ENCODE measurements around the gene LINGO1.

LINGO1 gene

DNA sequence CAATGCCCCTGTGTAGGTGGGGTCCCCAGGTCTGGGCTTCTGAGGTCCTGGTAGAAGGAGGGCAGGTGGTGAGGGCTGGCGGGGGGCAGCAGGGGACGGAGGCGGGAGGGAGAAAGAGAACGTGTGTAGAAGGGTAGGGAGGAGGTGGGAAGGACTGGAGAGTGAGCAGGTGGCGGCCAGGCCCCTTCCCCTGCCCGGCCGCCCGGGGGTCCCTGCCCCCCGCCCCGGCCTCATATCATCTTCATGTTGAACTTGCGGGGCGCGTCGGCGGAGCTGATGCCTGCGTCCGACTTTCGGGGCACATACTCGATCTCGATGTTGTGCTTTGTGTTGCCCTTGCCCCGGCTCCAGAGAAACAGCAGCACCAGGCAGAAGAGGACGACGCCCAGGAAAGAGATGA, 18.9 kb downstream of the LINGO1 start:
- Histone ChIP-seq H3K9me3 (ENCODE audit: control insufficient read depth in 2 of 2, low read length in 2 of 2) (no peaks in the 10 kb centered on the region), H3K4me3 (ENCODE audit: low read length in 2 of 2) (no peak overlapping the region), H3K9ac (ENCODE audit: low read length in 2 of 2) (no peak overlapping the region), H3K36me3 (ENCODE audit: control insufficient read depth in 2 of 2, insufficient read depth in 2 of 2, low read length in 2 of 2) (no peaks in the 10 kb centered on the region), H3K4me1 (ENCODE audit: control insufficient read depth, insufficient read depth, low read length) (no peaks in the 10 kb centered on the region), H3K27me3 (ENCODE audit: control insufficient read depth in 1 of 2, insufficient read depth in 2 of 2, low read length in 2 of 2) (peaks cover 0 to 3% of the 10 kb centered on the region in 2 donors), H3K27ac (ENCODE audit: low read length) (no peak overlapping the region)

GRCh38 chr15:77612958-77613601, 19.6 kb downstream of the LINGO1 start:
- Histone ChIP-seq H3K27ac (ENCODE audit: low read length) (no peak overlapping the region), H3K36me3 (ENCODE audit: control insufficient read depth in 2 of 2, insufficient read depth in 2 of 2, low read length in 2 of 2) (no peaks in the 10 kb centered on the region), H3K27me3 (ENCODE audit: control insufficient read depth in 1 of 2, insufficient read depth in 2 of 2, low read length in 2 of 2) (peaks cover 0 to 3% of the 10 kb centered on the region in 2 donors), H3K4me1 (ENCODE audit: control insufficient read depth, insufficient read depth, low read length) (no peaks in the 10 kb centered on the region), H3K9me3 (ENCODE audit: control insufficient read depth in 2 of 2, low read length in 2 of 2) (no peaks in the 10 kb centered on the region), H3K4me3 (ENCODE audit: low read length in 2 of 2) (no peak overlapping the region), H3K9ac (ENCODE audit: low read length in 2 of 2) (no peak overlapping the region)

DNA sequence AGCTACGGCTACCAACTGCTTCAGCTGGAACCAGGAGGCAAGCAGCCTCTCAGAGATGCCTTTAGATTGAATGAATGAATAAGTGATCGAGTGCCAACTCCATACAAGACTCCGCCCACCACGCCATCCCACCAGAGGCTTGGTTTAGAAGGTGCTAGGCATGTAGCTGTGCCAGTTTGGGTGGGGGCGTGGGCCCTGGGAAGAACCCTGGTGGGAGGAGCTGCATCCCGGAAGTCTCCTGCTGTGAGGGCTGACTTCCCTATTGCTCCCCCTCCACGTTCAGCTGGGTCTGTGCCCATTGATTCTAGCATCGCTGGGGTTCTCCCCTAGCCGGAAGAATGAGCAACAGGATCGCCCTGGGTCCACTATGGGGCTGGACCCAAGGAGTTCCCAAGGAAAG, 20.9 kb downstream of the LINGO1 start:
- no peak overlapping the region for H3K9ac ChIP-seq (ENCODE audit: low read length in 2 of 2)
- H3K9me3 ChIP-seq (ENCODE audit: control insufficient read depth in 2 of 2, low read length in 2 of 2): no peaks in the 10 kb centered on the region
- H3K4me3 ChIP-seq (ENCODE audit: low read length in 2 of 2): no peak overlapping the region
- H3K27me3 ChIP-seq (ENCODE audit: control insufficient read depth in 1 of 2, insufficient read depth in 2 of 2, low read length in 2 of 2): peaks cover 0 to 3% of the 10 kb centered on the region in 2 donors
- peaks cover 4% of the 10 kb centered on the region for H3K4me1 ChIP-seq (ENCODE audit: control insufficient read depth, insufficient read depth, low read length)
- H3K36me3 ChIP-seq (ENCODE audit: control insufficient read depth in 2 of 2, insufficient read depth in 2 of 2, low read length in 2 of 2): no peaks in the 10 kb centered on the region
- H3K27ac ChIP-seq (ENCODE audit: low read length): no peak overlapping the region

DNA sequence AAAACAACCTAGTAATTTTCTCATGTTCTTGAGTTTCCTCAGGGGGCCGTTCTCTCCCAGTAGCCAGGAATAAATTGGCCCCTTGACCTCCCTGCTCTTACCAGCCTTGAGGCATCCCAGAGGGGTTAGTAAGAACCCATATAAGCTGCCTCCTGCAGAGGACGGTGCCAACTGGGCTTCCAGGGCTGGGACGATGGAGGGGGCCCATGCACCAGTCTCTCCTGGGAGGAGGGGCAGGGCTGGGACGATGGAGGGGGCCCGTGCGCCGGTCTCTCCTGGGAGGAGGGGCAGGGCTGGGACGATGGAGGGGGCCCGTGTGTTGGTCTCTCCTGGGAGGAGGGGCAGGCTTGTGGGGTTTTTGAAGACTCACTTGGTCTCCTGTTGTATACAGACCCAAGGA, 22.0 kb downstream of the LINGO1 start:
- Histone ChIP-seq H3K9ac (ENCODE audit: low read length in 2 of 2) (no peak overlapping the region), H3K9me3 (ENCODE audit: control insufficient read depth in 2 of 2, low read length in 2 of 2) (no peaks in the 10 kb centered on the region), H3K27ac (ENCODE audit: low read length) (no peak overlapping the region), H3K4me3 (ENCODE audit: low read length in 2 of 2) (no peak overlapping the region), H3K4me1 (ENCODE audit: control insufficient read depth, insufficient read depth, low read length) (peaks cover 6% of the 10 kb centered on the region), H3K27me3 (ENCODE audit: control insufficient read depth in 1 of 2, insufficient read depth in 2 of 2, low read length in 2 of 2) (peaks cover 0 to 3% of the 10 kb centered on the region in 2 donors), H3K36me3 (ENCODE audit: control insufficient read depth in 2 of 2, insufficient read depth in 2 of 2, low read length in 2 of 2) (no peaks in the 10 kb centered on the region)

- Histone ChIP-seq H3K4me3 (ENCODE audit: low read length in 2 of 2) (no peak overlapping the region), H3K4me1 (ENCODE audit: control insufficient read depth, insufficient read depth, low read length) (peaks cover 9% of the 10 kb centered on the region)
These were observed 23.2 kb downstream of the LINGO1 start for GRCh38 chr15:77609558-77609957.

GRCh38 chr15:77608774-77609173, 23.9 kb downstream of the LINGO1 start:
- Histone ChIP-seq H3K4me1 (ENCODE audit: control insufficient read depth, insufficient read depth, low read length) (peaks cover 9% of the 10 kb centered on the region), H3K27me3 (ENCODE audit: control insufficient read depth in 1 of 2, insufficient read depth in 2 of 2, low read length in 2 of 2) (peaks cover 0 to 3% of the 10 kb centered on the region in 2 donors), H3K9ac (ENCODE audit: low read length in 2 of 2) (no peak overlapping the region), H3K9me3 (ENCODE audit: control insufficient read depth in 2 of 2, low read length in 2 of 2) (no peaks in the 10 kb centered on the region), H3K27ac (ENCODE audit: low read length) (no peak overlapping the region), H3K4me3 (ENCODE audit: low read length in 2 of 2) (no peak overlapping the region), H3K36me3 (ENCODE audit: control insufficient read depth in 2 of 2, insufficient read depth in 2 of 2, low read length in 2 of 2) (no peaks in the 10 kb centered on the region)

More at GRCh38 chr15:77609558-77609957, 23.2 kb downstream of the LINGO1 start:
- Histone ChIP-seq H3K27ac (ENCODE audit: low read length) (no peak overlapping the region), H3K9ac (ENCODE audit: low read length in 2 of 2) (no peak overlapping the region), H3K9me3 (ENCODE audit: control insufficient read depth in 2 of 2, low read length in 2 of 2) (no peaks in the 10 kb centered on the region), H3K27me3 (ENCODE audit: control insufficient read depth in 1 of 2, insufficient read depth in 2 of 2, low read length in 2 of 2) (peaks cover 0 to 3% of the 10 kb centered on the region in 2 donors), H3K36me3 (ENCODE audit: control insufficient read depth in 2 of 2, insufficient read depth in 2 of 2, low read length in 2 of 2) (no peaks in the 10 kb centered on the region)

GRCh38 chr15:77607894-77608261, 24.8 kb downstream of the LINGO1 start:
- Histone ChIP-seq H3K27me3 (ENCODE audit: control insufficient read depth in 1 of 2, insufficient read depth in 2 of 2, low read length in 2 of 2) (peaks cover 0 to 3% of the 10 kb centered on the region in 2 donors), H3K4me1 (ENCODE audit: control insufficient read depth, insufficient read depth, low read length) (peaks cover 9% of the 10 kb centered on the region), H3K9me3 (ENCODE audit: control insufficient read depth in 2 of 2, low read length in 2 of 2) (no peaks in the 10 kb centered on the region), H3K9ac (ENCODE audit: low read length in 2 of 2) (no peak overlapping the region), H3K4me3 (ENCODE audit: low read length in 2 of 2) (no peak overlapping the region), H3K36me3 (ENCODE audit: control insufficient read depth in 2 of 2, insufficient read depth in 2 of 2, low read length in 2 of 2) (no peaks in the 10 kb centered on the region), H3K27ac (ENCODE audit: low read length) (no peak overlapping the region)

- peaks cover 9% of the 10 kb centered on the region for H3K4me1 ChIP-seq (ENCODE audit: control insufficient read depth, insufficient read depth, low read length)
These were observed 25.4 kb downstream of the LINGO1 start for GRCh38 chr15:77607111-77607893.

DNA sequence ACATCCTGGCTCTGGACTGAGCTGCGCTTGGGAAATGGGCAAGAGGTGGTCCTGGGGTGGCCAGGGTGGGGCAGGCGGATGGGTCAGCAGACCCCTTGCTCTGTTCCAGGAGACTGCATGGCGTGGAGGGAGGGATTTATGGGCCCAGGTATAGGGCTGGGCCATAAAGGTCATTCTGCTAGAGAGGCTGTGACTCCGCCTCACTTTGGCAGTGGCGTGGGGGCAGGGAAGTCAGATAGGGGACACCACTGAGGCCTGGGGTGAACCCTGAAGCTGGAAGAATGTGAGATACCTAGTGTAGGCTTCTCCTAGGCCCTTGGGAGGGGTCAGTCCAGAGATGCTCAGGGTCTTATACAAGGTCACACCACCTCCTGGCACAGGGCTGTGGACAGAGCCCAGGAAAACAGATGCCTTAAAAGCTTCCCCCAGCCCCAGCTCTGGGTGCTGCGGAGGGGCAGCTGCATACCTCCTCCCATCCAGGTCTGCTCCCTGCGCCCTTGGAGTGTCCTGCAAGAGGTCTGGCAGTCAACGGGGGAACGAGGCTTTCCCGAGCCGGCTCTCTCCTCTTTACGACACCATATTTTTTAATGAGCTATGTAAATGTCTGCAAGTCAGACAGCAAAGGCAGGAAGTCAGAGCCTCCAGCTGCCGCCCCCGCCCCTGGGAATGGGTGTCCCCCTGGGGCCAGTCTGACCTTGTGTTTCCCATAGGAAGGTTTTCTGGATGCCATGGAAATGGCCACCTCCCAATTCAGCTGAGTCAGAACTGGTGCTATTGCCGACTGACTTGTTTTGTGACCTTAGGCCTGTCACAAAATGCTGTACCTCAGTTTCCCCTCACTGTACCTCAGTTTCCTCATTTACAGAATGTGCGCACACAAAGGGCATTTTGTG, 26.3 kb downstream of the LINGO1 start:
- no peak overlapping the region for H3K9ac ChIP-seq (ENCODE audit: low read length in 2 of 2)
- H3K27me3 ChIP-seq (ENCODE audit: control insufficient read depth in 1 of 2, insufficient read depth in 2 of 2, low read length in 2 of 2): peaks cover 0 to 3% of the 10 kb centered on the region in 2 donors
- H3K9me3 ChIP-seq (ENCODE audit: control insufficient read depth in 2 of 2, low read length in 2 of 2): no peaks in the 10 kb centered on the region
- H3K4me3 ChIP-seq (ENCODE audit: low read length in 2 of 2): no peak overlapping the region
- H3K36me3 ChIP-seq (ENCODE audit: control insufficient read depth in 2 of 2, insufficient read depth in 2 of 2, low read length in 2 of 2): no peaks in the 10 kb centered on the region
- peaks cover 9% of the 10 kb centered on the region for H3K4me1 ChIP-seq (ENCODE audit: control insufficient read depth, insufficient read depth, low read length)
- H3K27ac ChIP-seq (ENCODE audit: low read length): no peak overlapping the region

More at GRCh38 chr15:77607111-77607893, 25.4 kb downstream of the LINGO1 start:
- no peak overlapping the region for H3K27ac ChIP-seq (ENCODE audit: low read length)
- H3K27me3 ChIP-seq (ENCODE audit: control insufficient read depth in 1 of 2, insufficient read depth in 2 of 2, low read length in 2 of 2): peaks cover 0 to 3% of the 10 kb centered on the region in 2 donors
- no peak overlapping the region for H3K4me3 ChIP-seq (ENCODE audit: low read length in 2 of 2)
- no peaks in the 10 kb centered on the region for H3K9me3 ChIP-seq (ENCODE audit: control insufficient read depth in 2 of 2, low read length in 2 of 2)
- no peak overlapping the region for H3K9ac ChIP-seq (ENCODE audit: low read length in 2 of 2)
- no peaks in the 10 kb centered on the region for H3K36me3 ChIP-seq (ENCODE audit: control insufficient read depth in 2 of 2, insufficient read depth in 2 of 2, low read length in 2 of 2)

- no peaks in the 10 kb centered on the region for H3K9me3 ChIP-seq (ENCODE audit: control insufficient read depth in 2 of 2, low read length in 2 of 2)
- no peak overlapping the region for H3K9ac ChIP-seq (ENCODE audit: low read length in 2 of 2)
- no peak overlapping the region for H3K27ac ChIP-seq (ENCODE audit: low read length)
- H3K4me1 ChIP-seq (ENCODE audit: control insufficient read depth, insufficient read depth, low read length): peaks cover 9% of the 10 kb centered on the region
- H3K36me3 ChIP-seq (ENCODE audit: control insufficient read depth in 2 of 2, insufficient read depth in 2 of 2, low read length in 2 of 2): no peaks in the 10 kb centered on the region
- peaks cover 0 to 3% of the 10 kb centered on the region in 2 donors for H3K27me3 ChIP-seq (ENCODE audit: control insufficient read depth in 1 of 2, insufficient read depth in 2 of 2, low read length in 2 of 2)
- H3K4me3 ChIP-seq (ENCODE audit: low read length in 2 of 2): no peak overlapping the region
These were observed 27.2 kb downstream of the LINGO1 start for GRCh38 chr15:77605547-77605946.

Measured in stomach smooth muscle (tissue), 2 donors.